Dendritic cell treated with granulocyte-macrophage colony-stimulating factor and Interleukin-4, amounts not matched to agents 40 ng/mL and 50 ng/mL, for 4 days (primary cell): Measurements from ENCODE around the gene PKP2.

ENCODE experiments used
- H3K27ac Mint-ChIP-seq: one replicate; pipeline ENCODE4 v1.8.0; 2022; ENCODE audit warnings: mild to moderate bottlenecking, mixed read lengths
- H3K27me3 Mint-ChIP-seq: one replicate; pipeline ENCODE4 v1.8.0; 2022; ENCODE audit warnings: mild to moderate bottlenecking, mixed read lengths
- H3K36me3 Mint-ChIP-seq: one replicate; pipeline ENCODE4 v1.8.0; 2022; ENCODE audit warnings: low read depth, mixed read lengths
- H3K4me1 Mint-ChIP-seq: one replicate; pipeline ENCODE4 v1.8.0; 2022; ENCODE audit warnings: low read depth, mixed read lengths
- H3K4me3 Mint-ChIP-seq: one replicate; pipeline ENCODE4 v1.8.0; 2022; ENCODE audit warnings: mild to moderate bottlenecking, moderate library complexity, mixed read lengths
- H3K9me3 Mint-ChIP-seq: one replicate; pipeline ENCODE4 v1.8.0; 2022; ENCODE audit warnings: mixed read lengths
- intact Hi-C: fragments of 100-400 bp; cut with micrococcal nuclease; formaldehyde crosslinking; loops from one replicate; pipeline ENCODE4 v1.15.0; 2022

PKP2 gene

GRCh38 chr12:32828552-32828951, 68.0 kb downstream of the PKP2 start:
- no peaks in the 10 kb centered on the region for H3K9me3 Mint-ChIP-seq
- no peaks in the 10 kb centered on the region for H3K4me1 Mint-ChIP-seq
- no peak overlapping the region for H3K4me3 Mint-ChIP-seq
- intact Hi-C loops: no loop called here
- H3K36me3 Mint-ChIP-seq: no peaks in the 10 kb centered on the region
- H3K27ac Mint-ChIP-seq: no peak overlapping the region
- no peaks in the 10 kb centered on the region for H3K27me3 Mint-ChIP-seq

GRCh38 chr12:32828120-32828519, 68.5 kb downstream of the PKP2 start:
- Mint-ChIP-seq H3K27me3 (no peaks in the 10 kb centered on the region), H3K36me3 (no peaks in the 10 kb centered on the region), H3K9me3 (no peaks in the 10 kb centered on the region), H3K4me3 (no peak overlapping the region), H3K4me1 (no peaks in the 10 kb centered on the region), H3K27ac (no peak overlapping the region)
- intact Hi-C loops: no loop called here

GRCh38 chr12:32826807-32827412, 69.7 kb downstream of the PKP2 start:
- Mint-ChIP-seq H3K27me3 (no peaks in the 10 kb centered on the region), H3K27ac (no peak overlapping the region), H3K4me3 (no peak overlapping the region), H3K4me1 (no peaks in the 10 kb centered on the region), H3K9me3 (no peaks in the 10 kb centered on the region), H3K36me3 (no peaks in the 10 kb centered on the region)
- intact Hi-C loops: no loop called here

GRCh38 chr12:32824596-32824995, 72.0 kb downstream of the PKP2 start:
- Mint-ChIP-seq H3K4me3 (no peak overlapping the region), H3K36me3 (no peaks in the 10 kb centered on the region), H3K27ac (no peak overlapping the region), H3K27me3 (no peaks in the 10 kb centered on the region), H3K9me3 (no peaks in the 10 kb centered on the region), H3K4me1 (no peaks in the 10 kb centered on the region)
- intact Hi-C loops: no loop called here

- H3K27me3 Mint-ChIP-seq: no peaks in the 10 kb centered on the region
- no peaks in the 10 kb centered on the region for H3K4me1 Mint-ChIP-seq
- H3K4me3 Mint-ChIP-seq: no peak overlapping the region
- H3K27ac Mint-ChIP-seq: no peak overlapping the region
- H3K36me3 Mint-ChIP-seq: no peaks in the 10 kb centered on the region
- intact Hi-C loops: no loop called here
- no peaks in the 10 kb centered on the region for H3K9me3 Mint-ChIP-seq
Observed at GRCh38 chr12:32822344-32822743, 74.2 kb downstream of the PKP2 start.

GRCh38 chr12:32821710-32822109, 74.9 kb downstream of the PKP2 start:
- intact Hi-C loops: no loop called here
- Mint-ChIP-seq H3K27ac (no peak overlapping the region), H3K4me3 (no peak overlapping the region), H3K4me1 (no peaks in the 10 kb centered on the region), H3K36me3 (no peaks in the 10 kb centered on the region), H3K27me3 (no peaks in the 10 kb centered on the region), H3K9me3 (no peaks in the 10 kb centered on the region)

- Mint-ChIP-seq H3K4me1 (no peaks in the 10 kb centered on the region), H3K36me3 (no peaks in the 10 kb centered on the region), H3K27ac (no peak overlapping the region), H3K4me3 (no peak overlapping the region), H3K9me3 (no peaks in the 10 kb centered on the region), H3K27me3 (no peaks in the 10 kb centered on the region)
- intact Hi-C loops: no loop called here
Observed at GRCh38 chr12:32821293-32821692, 75.3 kb downstream of the PKP2 start.

- Mint-ChIP-seq H3K4me3 (no peak overlapping the region), H3K27ac (no peak overlapping the region), H3K27me3 (no peaks in the 10 kb centered on the region), H3K4me1 (no peaks in the 10 kb centered on the region), H3K36me3 (no peaks in the 10 kb centered on the region), H3K9me3 (no peaks in the 10 kb centered on the region)
- intact Hi-C loops: no loop called here
Observed at GRCh38 chr12:32820376-32820931, 76.1 kb downstream of the PKP2 start.

- no peaks in the 10 kb centered on the region for H3K27me3 Mint-ChIP-seq
- intact Hi-C loops: no loop called here
- no peaks in the 10 kb centered on the region for H3K9me3 Mint-ChIP-seq
- no peak overlapping the region for H3K4me3 Mint-ChIP-seq
- H3K27ac Mint-ChIP-seq: no peak overlapping the region
- no peaks in the 10 kb centered on the region for H3K4me1 Mint-ChIP-seq
- H3K36me3 Mint-ChIP-seq: no peaks in the 10 kb centered on the region
Observed at GRCh38 chr12:32819424-32819823, 77.2 kb downstream of the PKP2 start.

GRCh38 chr12:32811686-32812392, 84.7 kb downstream of the PKP2 start:
- no peaks in the 10 kb centered on the region for H3K36me3 Mint-ChIP-seq
- intact Hi-C loops: no loop called here
- H3K27ac Mint-ChIP-seq: no peak overlapping the region
- H3K4me3 Mint-ChIP-seq: no peak overlapping the region
- H3K9me3 Mint-ChIP-seq: peaks cover 22% of the 10 kb centered on the region
- no peaks in the 10 kb centered on the region for H3K4me1 Mint-ChIP-seq
- H3K27me3 Mint-ChIP-seq: no peaks in the 10 kb centered on the region

GRCh38 chr12:32809846-32810245, 86.7 kb downstream of the PKP2 start:
- intact Hi-C loops: no loop called here
- Mint-ChIP-seq H3K27me3 (no peaks in the 10 kb centered on the region), H3K27ac (no peak overlapping the region), H3K4me1 (no peaks in the 10 kb centered on the region), H3K36me3 (no peaks in the 10 kb centered on the region), H3K4me3 (no peak overlapping the region), H3K9me3 (peaks cover 32% of the 10 kb centered on the region)

GRCh38 chr12:32809196-32809595, 87.4 kb downstream of the PKP2 start:
- no peak overlapping the region for H3K27ac Mint-ChIP-seq
- no peaks in the 10 kb centered on the region for H3K36me3 Mint-ChIP-seq
- no peak overlapping the region for H3K4me3 Mint-ChIP-seq
- H3K27me3 Mint-ChIP-seq: no peaks in the 10 kb centered on the region
- no peaks in the 10 kb centered on the region for H3K4me1 Mint-ChIP-seq
- peaks cover 32% of the 10 kb centered on the region for H3K9me3 Mint-ChIP-seq
- intact Hi-C loops: no loop called here

GRCh38 chr12:32804301-32804700, 92.3 kb downstream of the PKP2 start:
- intact Hi-C loops: no loop called here
- no peaks in the 10 kb centered on the region for H3K4me1 Mint-ChIP-seq
- no peak overlapping the region for H3K27ac Mint-ChIP-seq
- peaks cover 32% of the 10 kb centered on the region for H3K9me3 Mint-ChIP-seq
- H3K36me3 Mint-ChIP-seq: no peaks in the 10 kb centered on the region
- H3K4me3 Mint-ChIP-seq: no peak overlapping the region
- H3K27me3 Mint-ChIP-seq: no peaks in the 10 kb centered on the region

- H3K4me1 Mint-ChIP-seq: no peaks in the 10 kb centered on the region
- no peaks in the 10 kb centered on the region for H3K27me3 Mint-ChIP-seq
Observed at GRCh38 chr12:32801269-32801980, 95.2 kb downstream of the PKP2 start.

More at GRCh38 chr12:32801269-32801980, 95.2 kb downstream of the PKP2 start:
- H3K9me3 Mint-ChIP-seq: peaks cover 6% of the 10 kb centered on the region
- H3K27ac Mint-ChIP-seq: no peak overlapping the region
- H3K36me3 Mint-ChIP-seq: no peaks in the 10 kb centered on the region
- intact Hi-C loops: no loop called here
- no peak overlapping the region for H3K4me3 Mint-ChIP-seq
